Amniotic stem cell (primary cell): ENCODE results near the gene CTSW.

Source experiments
- DNase-seq: peaks from one replicate; lab custom pipeline; 2025; lab: John Stamatoyannopoulos, UW

Gene CTSW

GRCh38 chr11:65867284-65868071, 12.2 kb upstream of the CTSW start:
- DNase-seq = no peak

- no peak for DNase-seq
Observed at GRCh38 chr11:65868076-65868667, 11.5 kb upstream of the CTSW start.

- no peak for DNase-seq
Observed at GRCh38 chr11:65868907-65869306, 10.7 kb upstream of the CTSW start.

GRCh38 chr11:65869643-65870306, 9.9 kb upstream of the CTSW start:
- no peak for DNase-seq

- no peak for DNase-seq
Observed at GRCh38 chr11:65870307-65870658, 9.4 kb upstream of the CTSW start.

- DNase-seq = no peak
Observed at GRCh38 chr11:65870706-65871681, 8.6 kb upstream of the CTSW start.

- no peak for DNase-seq
Observed at GRCh38 chr11:65871811-65872548, 7.7 kb upstream of the CTSW start.

- no peak for DNase-seq
Observed at GRCh38 chr11:65872586-65873317, 6.9 kb upstream of the CTSW start, which contains the start of gene EFEMP2. Gene EFEMP2 (minus strand): TSS chr11:65872800. CDS start chr11:65872354, 446 bp downstream.

GRCh38 chr11:65873318-65874156, 6.1 kb upstream of the CTSW start:
- DNase-seq = peak; percentile 93

GRCh38 chr11:65880027-65880426, 390 bp downstream of the CTSW start:
- no peak for DNase-seq

GRCh38 chr11:65880844-65881421, 1.3 kb downstream of the CTSW start:
- DNase-seq = no peak

GRCh38 chr11:65882120-65883057, 2.8 kb downstream of the CTSW start:
- no peak for DNase-seq

- no peak for DNase-seq
Observed at GRCh38 chr11:65883058-65883761, 3.6 kb downstream of the CTSW start.

- DNase-seq = no peak
Observed at GRCh38 chr11:65883786-65884715, 4.4 kb downstream of the CTSW start.

- DNase-seq = no peak
Observed at GRCh38 chr11:65884716-65885092, 5.1 kb downstream of the CTSW start.

GRCh38 chr11:65885231-65885630, 5.6 kb downstream of the CTSW start:
- DNase-seq = no peak
